ENCODE measurements around the gene HDAC6.
A peak's percentile ranks its signal among the peaks of the same experiment; 100 is the strongest.
"Not testable (repeated sequence)": the region's sequence is repeated elsewhere in the genome, so short reads cannot be mapped to it uniquely, and the experiment has no call there.

The HDAC6 gene

GRCh38 chrX:48790477-48790876 is 11.4 kb upstream of the HDAC6 start:
- no peak for DNase-seq

DNA sequence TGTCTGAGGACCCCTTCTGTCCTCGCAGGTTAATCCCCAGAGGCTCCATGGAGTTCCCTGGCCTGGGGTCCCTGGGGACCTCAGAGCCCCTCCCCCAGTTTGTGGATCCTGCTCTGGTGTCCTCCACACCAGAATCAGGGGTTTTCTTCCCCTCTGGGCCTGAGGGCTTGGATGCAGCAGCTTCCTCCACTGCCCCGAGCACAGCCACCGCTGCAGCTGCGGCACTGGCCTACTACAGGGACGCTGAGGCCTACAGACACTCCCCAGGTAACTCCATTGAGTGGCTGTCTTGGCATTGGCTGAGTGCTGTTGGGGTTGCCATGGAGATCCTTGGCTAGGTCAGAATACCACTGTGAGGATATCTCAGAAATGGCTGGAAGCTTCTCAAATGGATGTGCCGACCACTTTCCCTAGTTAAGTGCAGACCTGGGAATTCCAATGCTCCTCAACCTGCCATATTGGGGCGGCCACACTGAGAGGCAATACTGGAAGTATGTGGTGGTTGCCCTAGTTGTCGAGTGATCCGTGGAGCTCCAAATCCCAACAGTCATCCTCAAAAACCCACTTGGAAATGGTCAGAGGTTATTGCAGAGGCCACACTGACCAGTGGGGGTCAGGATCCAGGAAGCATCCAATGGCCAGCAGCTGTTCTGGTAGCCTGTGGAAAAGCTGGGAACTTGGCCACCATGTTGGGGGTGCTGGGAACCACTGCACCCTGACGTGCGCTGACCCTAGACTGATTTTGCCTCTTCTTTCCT is 10.6 kb upstream of the HDAC6 start:
- no peak for DNase-seq

GRCh38 chrX:48792219-48792618 is 9.6 kb upstream of the HDAC6 start:
- no peak for DNase-seq

DNA sequence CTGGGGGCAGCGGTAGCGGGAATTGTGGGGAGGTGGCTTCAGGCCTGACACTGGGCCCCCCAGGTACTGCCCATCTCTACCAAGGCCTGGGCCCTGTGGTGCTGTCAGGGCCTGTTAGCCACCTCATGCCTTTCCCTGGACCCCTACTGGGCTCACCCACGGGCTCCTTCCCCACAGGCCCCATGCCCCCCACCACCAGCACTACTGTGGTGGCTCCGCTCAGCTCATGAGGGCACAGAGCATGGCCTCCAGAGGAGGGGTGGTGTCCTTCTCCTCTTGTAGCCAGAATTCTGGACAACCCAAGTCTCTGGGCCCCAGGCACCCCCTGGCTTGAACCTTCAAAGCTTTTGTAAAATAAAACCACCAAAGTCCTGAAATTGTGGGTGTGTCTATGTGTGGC is 7.9 kb upstream of the HDAC6 start:
- DNase-seq, result no peak

DNA sequence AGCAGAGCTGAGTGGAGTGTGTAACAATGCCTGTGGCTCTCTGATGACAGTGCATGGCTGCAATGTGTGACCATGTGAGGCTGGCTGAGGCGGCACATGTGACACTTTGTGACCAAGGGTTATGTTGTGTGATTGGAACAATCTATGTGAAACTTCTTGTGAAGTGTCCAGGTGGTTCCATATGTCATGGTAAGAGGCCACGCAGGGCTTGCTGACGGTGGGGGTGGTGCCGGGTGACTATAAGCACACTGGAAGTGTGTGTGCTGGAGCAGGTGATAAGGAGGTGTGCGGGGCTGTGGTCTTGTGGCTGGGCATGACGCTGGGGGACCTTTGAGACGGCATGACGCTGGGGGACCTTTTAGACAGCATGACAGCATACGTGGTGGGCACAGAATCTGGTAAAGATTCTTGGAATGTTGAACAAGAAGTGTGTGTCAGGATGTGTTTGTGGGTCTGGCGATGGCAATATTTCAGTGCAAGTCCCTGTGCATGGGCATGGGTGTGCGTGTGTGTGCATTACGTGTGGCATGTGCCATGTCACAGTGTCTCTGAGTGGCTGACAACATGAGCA is 7.4 kb upstream of the HDAC6 start:
- no peak for DNase-seq

DNA sequence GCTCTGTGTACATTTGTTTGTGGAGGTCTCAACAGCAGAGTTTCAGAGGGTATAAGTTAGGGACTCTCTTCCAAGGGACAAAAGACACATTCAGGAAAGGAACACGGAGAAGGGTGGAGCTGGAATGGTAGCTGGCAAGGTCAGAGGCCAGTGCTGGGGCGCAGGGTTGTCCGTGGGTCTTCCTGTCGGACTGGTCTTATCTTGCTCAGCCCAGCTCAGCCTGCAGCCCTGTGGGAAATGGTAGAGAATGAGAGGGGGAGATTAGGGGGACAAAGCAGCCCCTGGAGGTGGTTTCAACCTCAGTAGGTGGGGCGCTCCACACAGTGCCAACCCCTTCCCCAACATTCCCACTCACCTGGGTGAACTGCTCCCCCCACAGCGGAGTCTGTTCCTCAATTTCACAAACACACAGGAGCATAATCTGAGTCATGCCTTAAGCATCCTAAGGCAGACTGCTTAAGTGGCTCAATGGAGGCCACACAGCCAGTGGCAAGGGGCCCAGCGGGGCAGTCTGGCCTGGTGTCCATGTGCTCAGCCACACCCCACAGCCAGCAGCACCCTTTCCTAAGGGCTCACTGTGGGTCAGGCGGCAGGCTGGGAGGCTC is 6.9 kb upstream of the HDAC6 start:
- no peak for DNase-seq

DNA sequence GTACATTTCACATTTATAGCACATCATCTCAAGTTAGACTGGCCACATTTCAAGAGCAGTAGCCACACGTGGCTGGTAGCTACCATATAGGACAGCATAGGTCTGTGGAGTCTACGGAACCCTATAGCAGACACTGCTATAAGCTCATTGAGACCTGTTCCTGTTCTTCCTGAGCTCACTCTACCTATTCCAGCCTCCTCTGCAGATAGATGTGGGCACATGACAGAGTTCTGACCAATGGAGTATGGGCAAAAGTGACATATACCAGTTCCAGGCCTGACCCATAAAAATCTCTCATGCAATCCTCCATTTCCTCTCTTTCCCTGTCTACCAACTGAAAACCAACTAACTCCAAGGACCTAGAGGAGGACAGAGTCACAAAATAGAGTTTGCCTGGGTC is 3.5 kb upstream of the HDAC6 start:
- DNase-seq, result no peak

GRCh38 chrX:48800574-48801279 is 1.1 kb upstream of the HDAC6 start:
- DNase-seq, result no peak

- peak; percentile 77 for DNase-seq
Measured at GRCh38 chrX:48802089-48802904, 430 bp downstream of the HDAC6 start.

- no peak for DNase-seq
Measured at GRCh38 chrX:48802905-48803200, 986 bp downstream of the HDAC6 start.

DNA sequence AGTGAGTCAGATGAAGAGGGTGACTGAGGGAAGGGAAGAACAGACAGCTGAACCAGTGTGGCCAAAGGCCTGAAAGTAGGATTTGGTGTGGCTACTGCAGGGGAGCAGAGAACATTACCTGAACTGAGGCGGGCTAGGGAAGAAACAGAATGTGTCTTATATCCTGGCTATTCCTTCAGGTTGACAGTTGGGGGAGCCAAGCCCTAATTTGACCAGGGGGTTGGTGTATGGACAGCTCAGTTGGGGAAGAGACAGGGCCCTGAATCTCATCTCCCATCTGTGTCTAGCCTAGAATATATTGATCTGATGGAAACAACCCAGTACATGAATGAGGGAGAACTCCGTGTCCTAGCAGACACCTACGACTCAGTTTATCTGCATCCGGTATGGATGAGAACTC is 4.2 kb downstream of the HDAC6 start:
- no peak for DNase-seq

- no peak for DNase-seq
Measured at GRCh38 chrX:48813644-48814043, 11.8 kb downstream of the HDAC6 start.

DNA sequence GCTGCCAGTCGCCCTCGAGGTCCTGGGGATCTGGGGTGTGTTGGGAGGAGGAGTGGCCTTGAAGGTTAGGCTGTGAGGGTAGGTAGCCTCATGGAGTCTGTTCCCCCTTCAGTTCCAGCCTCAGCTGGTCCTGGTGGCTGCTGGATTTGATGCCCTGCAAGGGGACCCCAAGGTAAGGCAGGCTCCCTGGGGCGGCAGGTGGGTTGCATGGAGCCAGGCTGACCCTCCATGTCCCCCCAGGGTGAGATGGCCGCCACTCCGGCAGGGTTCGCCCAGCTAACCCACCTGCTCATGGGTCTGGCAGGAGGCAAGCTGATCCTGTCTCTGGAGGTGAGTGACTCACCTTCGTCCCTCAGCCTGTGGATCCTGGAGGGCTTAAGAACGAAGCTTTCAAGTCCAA is 12.9 kb downstream of the HDAC6 start:
- no peak for DNase-seq

- no peak for DNase-seq
Measured at GRCh38 chrX:48815266-48815665, 13.4 kb downstream of the HDAC6 start.

DNA sequence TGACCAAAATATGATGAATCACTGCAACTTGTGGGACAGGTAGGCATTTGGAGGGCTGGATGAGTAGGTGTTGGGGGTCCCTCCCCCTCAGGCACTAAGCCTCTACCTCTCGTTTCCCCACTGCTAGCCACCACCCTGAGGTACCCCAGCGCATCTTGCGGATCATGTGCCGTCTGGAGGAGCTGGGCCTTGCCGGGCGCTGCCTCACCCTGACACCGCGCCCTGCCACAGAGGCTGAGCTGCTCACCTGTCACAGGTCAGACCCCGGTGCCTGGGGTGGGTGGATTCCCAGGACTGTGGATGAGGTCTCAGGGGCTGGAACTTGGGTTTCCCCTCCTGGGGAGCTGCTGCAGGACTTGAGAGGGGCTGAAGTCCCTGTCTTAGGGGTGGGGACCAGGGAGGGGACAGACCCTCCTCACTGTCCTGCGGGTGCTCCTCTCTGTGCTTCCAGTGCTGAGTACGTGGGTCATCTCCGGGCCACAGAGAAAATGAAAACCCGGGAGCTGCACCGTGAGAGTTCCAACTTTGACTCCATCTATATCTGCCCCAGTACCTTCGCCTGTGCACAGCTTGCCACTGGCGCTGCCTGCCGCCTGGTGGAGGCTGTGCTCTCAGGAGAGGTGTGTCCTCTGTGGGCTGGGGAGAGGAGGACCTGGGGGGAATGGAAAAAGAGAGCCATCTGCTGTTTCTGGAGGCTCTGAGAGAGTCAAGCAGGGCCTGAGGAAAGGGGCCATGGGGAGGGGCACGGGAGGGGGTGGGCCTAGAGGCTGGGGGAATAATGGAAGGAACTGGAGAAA is 14.3 kb downstream of the HDAC6 start:
- no peak for DNase-seq

DNA sequence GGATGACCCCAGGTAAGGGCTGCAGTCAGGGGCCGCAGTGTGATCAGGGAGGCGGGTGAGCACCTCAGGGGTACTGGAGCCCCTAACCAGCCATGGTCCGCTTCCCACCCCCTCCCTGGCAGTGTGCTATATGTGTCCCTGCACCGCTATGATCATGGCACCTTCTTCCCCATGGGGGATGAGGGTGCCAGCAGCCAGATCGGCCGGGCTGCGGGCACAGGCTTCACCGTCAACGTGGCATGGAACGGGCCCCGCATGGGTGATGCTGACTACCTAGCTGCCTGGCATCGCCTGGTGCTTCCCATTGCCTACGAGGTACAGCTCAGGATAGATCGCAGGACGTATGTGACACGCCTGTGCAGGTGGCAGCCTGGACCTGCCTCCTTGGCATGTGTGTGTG is 16.2 kb downstream of the HDAC6 start:
- no peak for DNase-seq

- DNase-seq, result no peak
Measured at GRCh38 chrX:48818866-48819265, 17.0 kb downstream of the HDAC6 start.

GRCh38 chrX:48819394-48819793 is 17.5 kb downstream of the HDAC6 start:
- DNase-seq, result not testable (repeated sequence)

DNA sequence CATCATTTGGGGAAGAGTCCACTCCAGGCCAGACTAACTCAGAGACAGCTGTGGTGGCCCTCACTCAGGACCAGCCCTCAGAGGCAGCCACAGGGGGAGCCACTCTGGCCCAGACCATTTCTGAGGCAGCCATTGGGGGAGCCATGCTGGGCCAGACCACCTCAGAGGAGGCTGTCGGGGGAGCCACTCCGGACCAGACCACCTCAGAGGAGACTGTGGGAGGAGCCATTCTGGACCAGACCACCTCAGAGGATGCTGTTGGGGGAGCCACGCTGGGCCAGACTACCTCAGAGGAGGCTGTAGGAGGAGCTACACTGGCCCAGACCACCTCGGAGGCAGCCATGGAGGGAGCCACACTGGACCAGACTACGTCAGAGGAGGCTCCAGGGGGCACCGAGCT is 21.2 kb downstream of the HDAC6 start:
- DNase-seq, result no peak

DNA sequence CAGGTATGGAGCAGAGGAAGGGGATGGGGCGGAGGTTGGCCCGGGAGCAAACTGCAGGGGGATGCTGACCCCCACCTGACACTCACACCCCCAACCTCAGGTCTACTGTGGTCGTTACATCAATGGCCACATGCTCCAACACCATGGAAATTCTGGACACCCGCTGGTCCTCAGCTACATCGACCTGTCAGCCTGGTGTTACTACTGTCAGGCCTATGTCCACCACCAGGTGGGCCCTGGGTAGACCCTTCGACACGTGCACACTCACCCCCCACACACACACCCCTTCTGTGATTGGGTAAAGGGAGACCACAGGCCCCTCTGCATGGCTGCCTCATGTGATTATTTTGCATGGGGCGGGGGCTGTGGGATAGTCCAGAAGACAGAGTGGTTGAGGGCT is 22.2 kb downstream of the HDAC6 start:
- DNase-seq, result no peak

- no peak for DNase-seq
Measured at GRCh38 chrX:48826135-48826875, 24.4 kb downstream of the HDAC6 start, which contains the start of gene ERAS. TSS of gene ERAS (plus strand) at chrX:48826513. CDS start at chrX:48829124, 2,611 bp downstream.

All from CD4-positive, alpha-beta T cell treated with Interleukin-15 for 1 hour (primary cell).